Measurements from ENCODE around the gene ANKRD12.

- TF ChIP-seq POLR2AphosphoS5 (IDR thresholded peaks at IDR 0.05; ENCODE audit: low read depth, low read length) (peak; percentile 6; the same call in 1 of the 2 replicates), POLR2A (IDR thresholded peaks at IDR 0.05; ENCODE audit: low read depth, low read length) (peak; percentile 64; the same call in 1 of the 2 replicates), SPI1 (IDR thresholded peaks at IDR 0.05; ENCODE audit: low read depth, low read length) (no peak), TAF1 (IDR thresholded peaks at IDR 0.05; ENCODE audit: low read depth, low read length) (peak; percentile 73), PAX5 (IDR thresholded peaks at IDR 0.05; ENCODE audit: insufficient read depth, low read length, severe bottlenecking) (no peak), POU2F2 (IDR thresholded peaks at IDR 0.05; ENCODE audit: low read depth, low read length) (0 out of 2 replicates have a peak, but pooled peaks have one; percentile 13)
Measured at GRCh38 chr18:9137168-9138066, 836 bp downstream of the ANKRD12 start.
